Activated CD4-positive, alpha-beta memory T cell treated with anti-CD3 and anti-CD28 coated beads, Interleukin-2, amount 10 ng/mL, durations not matched to agents 7 days and 5 days (primary cell): Measurements from ENCODE around the gene SEC22A. TPM values are rescaled to one million over a fixed set of nuclear protein-coding genes. Genes with fewer than 3 reads are reported as not detected.
"Not testable (repeated sequence)": the region's sequence is repeated elsewhere in the genome, so short reads cannot be mapped to it uniquely, and the experiment has no call there.

ENCODE experiments used
- CTCF ChIA-PET: fragments of 350-600 bp; sonication (Branson Sonifier 250); formaldehyde crosslinking; loops from one replicate; lab custom pipeline; 2021; ENCODE audit warnings: antibody characterized with exemption, inconsistent platforms; lab: Charles Lee
- POLR2A ChIA-PET: fragments of 350-600 bp; sonication (Branson Sonifier 250); formaldehyde crosslinking; loops from one replicate; lab custom pipeline; 2021; ENCODE audit warnings: antibody characterized with exemption; lab: Charles Lee
- DNase-seq: peaks from one replicate; pipeline ENCODE4 v3.0.0-alpha.2; 2020
- H3K27ac Mint-ChIP-seq: one replicate; pipeline ENCODE4 v1.8.0; 2021; ENCODE audit warnings: mild to moderate bottlenecking, mixed read lengths
- H3K27me3 Mint-ChIP-seq: one replicate; pipeline ENCODE4 v1.8.0; 2021; ENCODE audit warnings: mixed read lengths
- H3K36me3 Mint-ChIP-seq: one replicate; pipeline ENCODE4 v1.8.0; 2021; ENCODE audit warnings: low read depth, mixed read lengths
- H3K4me1 Mint-ChIP-seq: one replicate; pipeline ENCODE4 v1.8.0; 2021; ENCODE audit warnings: mixed read lengths
- H3K4me3 Mint-ChIP-seq: one replicate; pipeline ENCODE4 v1.8.0; 2021; ENCODE audit warnings: mild to moderate bottlenecking, mixed read lengths
- H3K9me3 Mint-ChIP-seq: one replicate; pipeline ENCODE4 v1.8.0; 2021; ENCODE audit warnings: mixed read lengths
- total RNA-seq, 2 experiments: library from RNA; stranded (reverse); gene quantifications; one replicate each; pipeline ENCODE4 v1.2.3, GENCODE V29; 2021

The SEC22A gene
- total RNA-seq, 2 experiments from 2014 or later: 18.0 to 18.6 TPM

- no peaks in the 10 kb centered on the region for H3K4me1 Mint-ChIP-seq
- peaks cover 5% of the 10 kb centered on the region for H3K27me3 Mint-ChIP-seq
- no peak overlapping the region for H3K4me3 Mint-ChIP-seq
- H3K9me3 Mint-ChIP-seq: no peaks in the 10 kb centered on the region
- no peaks in the 10 kb centered on the region for H3K36me3 Mint-ChIP-seq
- DNase-seq: no peak
- no peak overlapping the region for H3K27ac Mint-ChIP-seq
- POLR2A ChIA-PET: no interaction called here
- CTCF ChIA-PET: no interaction called here
Measured at GRCh38 chr3:123194552-123194951, 7.2 kb upstream of the SEC22A start.

- POLR2A ChIA-PET: no interaction called here
- H3K36me3 Mint-ChIP-seq: no peaks in the 10 kb centered on the region
Measured at GRCh38 chr3:123198372-123198771, 3.4 kb upstream of the SEC22A start.

GRCh38 chr3:123201223-123201556 is 553 bp upstream of the SEC22A start:
- no peaks in the 10 kb centered on the region for H3K9me3 Mint-ChIP-seq
- H3K4me1 Mint-ChIP-seq: peaks cover 24% of the 10 kb centered on the region
- ChIA-PET POLR2A (interaction anchor here (1.2 to 1.8 kb wide), 5 partner anchors 8 to 373 kb away, joined by 3 to 7 read pairs (median 5); partner anchors contain the start of gene PDIA5), CTCF (interaction anchor here (1.0 kb wide), 1 partner anchor 26 kb away, joined by 3 read pairs; no protein-coding TSS in a partner anchor)
- no peaks in the 10 kb centered on the region for H3K27me3 Mint-ChIP-seq
- DNase-seq: no peak
- peak overlapping the region; percentile 91 for H3K27ac Mint-ChIP-seq
- H3K36me3 Mint-ChIP-seq: no peaks in the 10 kb centered on the region
- H3K4me3 Mint-ChIP-seq: peak overlapping the region; percentile 86

More at GRCh38 chr3:123198372-123198771, 3.4 kb upstream of the SEC22A start:
- Mint-ChIP-seq H3K9me3 (no peaks in the 10 kb centered on the region), H3K4me3 (no peak overlapping the region), H3K4me1 (peaks cover 20% of the 10 kb centered on the region), H3K27ac (no peak overlapping the region), H3K27me3 (peaks cover 5% of the 10 kb centered on the region)
- DNase-seq: no peak
- CTCF ChIA-PET: no interaction called here

- ChIA-PET CTCF (no interaction called here), POLR2A (interaction anchor here (1.0 to 1.8 kb wide), 7 partner anchors 8 to 374 kb away, joined by 3 to 7 read pairs (median 4); partner anchors contain the start of gene PDIA5)
- Mint-ChIP-seq H3K9me3 (no peaks in the 10 kb centered on the region), H3K4me1 (peaks cover 24% of the 10 kb centered on the region), H3K27ac (peak overlapping the region; percentile 91), H3K27me3 (no peaks in the 10 kb centered on the region), H3K36me3 (peaks cover 5% of the 10 kb centered on the region), H3K4me3 (peak overlapping the region; percentile 86)
- DNase-seq: no peak
Measured at GRCh38 chr3:123202451-123202850, 708 bp downstream of the SEC22A start.

GRCh38 chr3:123218990-123219389 is 17.2 kb downstream of the SEC22A start:
- H3K27ac Mint-ChIP-seq: no peak overlapping the region
- CTCF ChIA-PET: no interaction called here
- H3K36me3 Mint-ChIP-seq: peaks cover 27% of the 10 kb centered on the region

GRCh38 chr3:123221369-123221768 is 19.6 kb downstream of the SEC22A start:
- POLR2A ChIA-PET: interaction anchor here (0.6 kb wide), 1 partner anchor 16 kb away, joined by 3 read pairs; no protein-coding TSS in a partner anchor
- not testable (repeated sequence) for H3K4me1 Mint-ChIP-seq, DNase-seq, H3K4me3 Mint-ChIP-seq, H3K27ac Mint-ChIP-seq, H3K9me3 Mint-ChIP-seq, H3K27me3 Mint-ChIP-seq
- CTCF ChIA-PET: interaction anchor here (0.7 kb wide), 1 partner anchor 76 kb away, joined by 3 read pairs; no protein-coding TSS in a partner anchor
- H3K36me3 Mint-ChIP-seq: peaks cover 26% of the 10 kb centered on the region

More at GRCh38 chr3:123218990-123219389, 17.2 kb downstream of the SEC22A start:
- DNase-seq: no peak
- Mint-ChIP-seq H3K27me3 (no peaks in the 10 kb centered on the region), H3K4me1 (no peaks in the 10 kb centered on the region), H3K4me3 (no peak overlapping the region), H3K9me3 (no peaks in the 10 kb centered on the region)
- POLR2A ChIA-PET: no interaction called here

- H3K27me3 Mint-ChIP-seq: no peaks in the 10 kb centered on the region
Measured at GRCh38 chr3:123225016-123225415, 23.3 kb downstream of the SEC22A start.

GRCh38 chr3:123226549-123226948 is 24.8 kb downstream of the SEC22A start:
- H3K4me1 Mint-ChIP-seq: no peaks in the 10 kb centered on the region
- no peak for DNase-seq
- peaks cover 51% of the 10 kb centered on the region for H3K36me3 Mint-ChIP-seq
- no peaks in the 10 kb centered on the region for H3K27me3 Mint-ChIP-seq
- H3K27ac Mint-ChIP-seq: no peak overlapping the region
- CTCF ChIA-PET: interaction anchor here (1.2 kb wide), 1 partner anchor 25 kb away, joined by 3 read pairs; the partner anchor contains the start of gene SEC22A
- POLR2A ChIA-PET: no interaction called here
- H3K9me3 Mint-ChIP-seq: peaks cover 26% of the 10 kb centered on the region
- H3K4me3 Mint-ChIP-seq: no peak overlapping the region

More at GRCh38 chr3:123225016-123225415, 23.3 kb downstream of the SEC22A start:
- H3K9me3 Mint-ChIP-seq: peaks cover 26% of the 10 kb centered on the region
- no peak overlapping the region for H3K27ac Mint-ChIP-seq
- H3K36me3 Mint-ChIP-seq: peaks cover 47% of the 10 kb centered on the region
- CTCF ChIA-PET: no interaction called here
- no peak overlapping the region for H3K4me3 Mint-ChIP-seq
- no peaks in the 10 kb centered on the region for H3K4me1 Mint-ChIP-seq
- DNase-seq: no peak
- POLR2A ChIA-PET: interaction anchor here (1.1 kb wide), 1 partner anchor 793 kb away, joined by 3 read pairs; no protein-coding TSS in a partner anchor

- POLR2A ChIA-PET: interaction anchor here (1.6 kb wide), 1 partner anchor 27 kb away, joined by 4 read pairs; the partner anchor contains the start of gene SEC22A
- no peak for DNase-seq
- Mint-ChIP-seq H3K36me3 (peaks cover 54% of the 10 kb centered on the region), H3K27me3 (no peaks in the 10 kb centered on the region), H3K9me3 (peaks cover 26% of the 10 kb centered on the region), H3K27ac (no peak overlapping the region), H3K4me1 (no peaks in the 10 kb centered on the region), H3K4me3 (no peak overlapping the region)
- CTCF ChIA-PET: no interaction called here
Measured at GRCh38 chr3:123229145-123229544, 27.4 kb downstream of the SEC22A start.

GRCh38 chr3:123236902-123237301 is 35.2 kb downstream of the SEC22A start:
- H3K36me3 Mint-ChIP-seq: peaks cover 36% of the 10 kb centered on the region
- H3K4me3 Mint-ChIP-seq: no peak overlapping the region
- peaks cover 10% of the 10 kb centered on the region for H3K4me1 Mint-ChIP-seq
- H3K27me3 Mint-ChIP-seq: no peaks in the 10 kb centered on the region
- no peak overlapping the region for H3K27ac Mint-ChIP-seq
- no peak for DNase-seq
- POLR2A ChIA-PET: interaction anchor here (0.7 kb wide), 1 partner anchor 16 kb away, joined by 3 read pairs; no protein-coding TSS in a partner anchor
- CTCF ChIA-PET: no interaction called here
- H3K9me3 Mint-ChIP-seq: no peaks in the 10 kb centered on the region

GRCh38 chr3:123239186-123239585 is 37.4 kb downstream of the SEC22A start:
- H3K27me3 Mint-ChIP-seq, POLR2A ChIA-PET, H3K27ac Mint-ChIP-seq, H3K9me3 Mint-ChIP-seq, DNase-seq, H3K4me3 Mint-ChIP-seq, CTCF ChIA-PET: not testable (repeated sequence)
- H3K36me3 Mint-ChIP-seq: peaks cover 36% of the 10 kb centered on the region
- peaks cover 16% of the 10 kb centered on the region for H3K4me1 Mint-ChIP-seq

- Mint-ChIP-seq H3K27ac (no peak overlapping the region), H3K4me3 (no peak overlapping the region), H3K27me3 (no peaks in the 10 kb centered on the region), H3K36me3 (peaks cover 35% of the 10 kb centered on the region), H3K9me3 (no peaks in the 10 kb centered on the region), H3K4me1 (peaks cover 18% of the 10 kb centered on the region)
- POLR2A ChIA-PET: no interaction called here
- no peak for DNase-seq
- CTCF ChIA-PET: no interaction called here
Measured at GRCh38 chr3:123239756-123240155, 38.0 kb downstream of the SEC22A start.

GRCh38 chr3:123244128-123244527 is 42.4 kb downstream of the SEC22A start:
- H3K4me3 Mint-ChIP-seq: no peak overlapping the region
- H3K4me1 Mint-ChIP-seq: peaks cover 17% of the 10 kb centered on the region
- no peaks in the 10 kb centered on the region for H3K9me3 Mint-ChIP-seq
- no peaks in the 10 kb centered on the region for H3K27me3 Mint-ChIP-seq
- H3K27ac Mint-ChIP-seq: no peak overlapping the region
- peaks cover 52% of the 10 kb centered on the region for H3K36me3 Mint-ChIP-seq
- DNase-seq: no peak
- ChIA-PET POLR2A (no interaction called here), CTCF (no interaction called here)

- no peaks in the 10 kb centered on the region for H3K9me3 Mint-ChIP-seq
- CTCF ChIA-PET: no interaction called here
- DNase-seq: no peak
Measured at GRCh38 chr3:123246866-123247265, 45.1 kb downstream of the SEC22A start.

More at GRCh38 chr3:123246866-123247265, 45.1 kb downstream of the SEC22A start:
- Mint-ChIP-seq H3K36me3 (peaks cover 37% of the 10 kb centered on the region), H3K27me3 (no peaks in the 10 kb centered on the region), H3K4me3 (no peak overlapping the region), H3K4me1 (peaks cover 8% of the 10 kb centered on the region), H3K27ac (no peak overlapping the region)
- POLR2A ChIA-PET: no interaction called here
